Choroid plexus epithelial cell (primary cell): ENCODE measurements around the gene SSBP1.

Experiments
- DNase-seq: peaks from one replicate; pipeline ENCODE4 v3.0.0-alpha.2; 2010; ENCODE audit warnings: low read depth
- H3K4me3 ChIP-seq: 2 replicates; pipeline ENCODE4 v1.5.1; 2011; ENCODE audit warnings: low read depth, mild to moderate bottlenecking, control low read depth, low read length, moderate library complexity
- CTCF ChIP-seq: conservative IDR thresholded peaks from 2 replicates; pipeline ENCODE4 v1.5.1; 2011; ENCODE audit warnings: low read depth, mild to moderate bottlenecking, control low read depth, inconsistent platforms, low read length, moderate library complexity

SSBP1 gene

GRCh38 chr7:141715794-141716689, 22.1 kb upstream of the SSBP1 start:
- H3K4me3 ChIP-seq = no peak overlapping the region
- TF ChIP-seq CTCF = no peak
- DNase-seq = peak; percentile 5

GRCh38 chr7:141717450-141717849, 20.7 kb upstream of the SSBP1 start:
- DNase-seq = no peak
- TF ChIP-seq CTCF = no peak
- no peak overlapping the region for H3K4me3 ChIP-seq

GRCh38 chr7:141722529-141722928, 15.6 kb upstream of the SSBP1 start:
- H3K4me3 ChIP-seq = no peak overlapping the region
- DNase-seq = no peak

GRCh38 chr7:141729020-141729419, 9.1 kb upstream of the SSBP1 start:
- no peak overlapping the region for H3K4me3 ChIP-seq
- no peak for DNase-seq
- TF ChIP-seq CTCF = no peak

More at GRCh38 chr7:141722529-141722928, 15.6 kb upstream of the SSBP1 start:
- TF ChIP-seq CTCF = no peak

GRCh38 chr7:141731476-141732149, 6.5 kb upstream of the SSBP1 start:
- DNase-seq = peak; percentile 28
- TF ChIP-seq CTCF = no peak
- no peak overlapping the region for H3K4me3 ChIP-seq

- TF ChIP-seq CTCF = no peak
- DNase-seq = peak; percentile 42
- peak overlapping the region; percentile 71 for H3K4me3 ChIP-seq
Measured at GRCh38 chr7:141737118-141737835, 881 bp upstream of the SSBP1 start.
